Epidermal melanocyte (primary cell): Measurements from ENCODE around the gene VWDE.

Experiments used
- DNase-seq: peaks from one replicate; pipeline ENCODE4 v3.0.0; 2011; ENCODE audit warnings: low spot score; ENCODE audit not compliant: insufficient read length

Gene VWDE

GRCh38 chr7:12290761-12291160, 112.9 kb downstream of the VWDE start:
- DNase-seq, result no peak

GRCh38 chr7:12289996-12290395, 113.7 kb downstream of the VWDE start:
- DNase-seq, result no peak

DNA sequence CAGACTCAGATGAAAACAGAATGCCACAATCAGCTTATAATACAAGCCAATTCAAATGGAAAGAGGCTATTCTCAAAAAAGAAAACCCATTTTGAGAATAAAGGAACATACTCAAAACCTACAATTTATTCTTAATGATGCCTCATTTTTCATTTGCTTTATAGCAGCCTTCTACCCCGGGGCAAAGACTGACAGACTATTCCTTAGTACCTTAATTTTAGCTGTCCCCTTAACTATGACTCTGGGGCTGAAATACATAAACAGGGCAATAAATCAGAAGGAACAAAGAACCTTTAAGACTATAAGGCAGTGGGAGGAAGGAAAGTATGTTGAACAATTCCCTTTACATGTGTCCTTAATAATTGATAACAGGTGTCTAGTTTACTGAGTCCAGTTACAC, 115.8 kb downstream of the VWDE start:
- no peak for DNase-seq

DNA sequence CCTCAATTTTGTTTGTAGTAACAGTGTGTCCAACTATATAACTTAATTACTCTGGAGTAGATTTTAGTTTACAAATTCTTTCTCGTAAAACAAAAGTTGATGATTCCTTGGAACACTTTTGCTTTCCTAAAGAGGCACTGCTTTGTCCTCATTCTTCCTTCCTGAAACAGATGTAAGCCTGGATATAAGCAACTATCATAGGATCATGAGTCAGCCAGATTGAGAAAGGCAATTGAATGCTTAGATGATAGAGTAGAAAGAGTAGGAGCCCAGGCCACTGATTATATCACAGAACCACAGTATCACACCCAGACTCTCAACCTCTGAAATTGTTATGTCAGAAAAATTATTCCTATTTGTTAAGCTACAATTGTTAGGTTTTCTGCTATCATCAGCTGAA, 122.6 kb downstream of the VWDE start:
- DNase-seq, result no peak
